Posterior vena cava (tissue), 2 donors: ENCODE data around the gene BTAF1. TPM values are rescaled to one million over a fixed set of nuclear protein-coding genes. Genes with fewer than 3 reads are reported as not detected.
"Not testable (repeated sequence)": the region's sequence is repeated elsewhere in the genome, so short reads cannot be mapped to it uniquely, and the experiment has no call there.

Experiments
- DNase-seq: peaks from one replicate; pipeline ENCODE4 v3.0.0-alpha.2; 2020; ENCODE audit warnings: low spot score
- intact Hi-C, 2 donors: fragments of 100-400 bp; cut with DNase I; formaldehyde crosslinking; loops; one replicate each; pipeline versions ENCODE4 v1.14.1 to v1.14.2; 2022 to 2023
- long read RNA-seq, 2 donors: library from polyadenylated mRNA; unstranded; transcript quantifications; one replicate each; pipeline ENCODE4 v2.0.0, GENCODE V29; 2020 to 2021
- total RNA-seq, 2 donors: library from RNA; stranded (reverse); fragmentation: NEBNext Ultra II Directional; extraction: Animal tissue kit (Norgen Biotek cat#: 25700); gene quantifications; one replicate each; pipeline ENCODE4 v1.2.1, GENCODE V29; 2021
- donor health status: DM: yes; HTN: yes; CAD: no.
- donor health status: DM: yes; HTN: yes; CAD: no.

Gene BTAF1
- total RNA-seq = 10 to 100 TPM; 29.4 to 31.1 TPM
- long read RNA-seq, donor 1, partial matches to known transcripts = 5 of 8 reads
- long read RNA-seq, donor 1, other reads (novel, unspliced or antisense) = 3 of 8 reads
- long read RNA-seq, donor 2, partial matches to known transcripts = 8 of 13 reads
- long read RNA-seq, donor 2, other reads (novel, unspliced or antisense) = 5 of 13 reads

DNA sequence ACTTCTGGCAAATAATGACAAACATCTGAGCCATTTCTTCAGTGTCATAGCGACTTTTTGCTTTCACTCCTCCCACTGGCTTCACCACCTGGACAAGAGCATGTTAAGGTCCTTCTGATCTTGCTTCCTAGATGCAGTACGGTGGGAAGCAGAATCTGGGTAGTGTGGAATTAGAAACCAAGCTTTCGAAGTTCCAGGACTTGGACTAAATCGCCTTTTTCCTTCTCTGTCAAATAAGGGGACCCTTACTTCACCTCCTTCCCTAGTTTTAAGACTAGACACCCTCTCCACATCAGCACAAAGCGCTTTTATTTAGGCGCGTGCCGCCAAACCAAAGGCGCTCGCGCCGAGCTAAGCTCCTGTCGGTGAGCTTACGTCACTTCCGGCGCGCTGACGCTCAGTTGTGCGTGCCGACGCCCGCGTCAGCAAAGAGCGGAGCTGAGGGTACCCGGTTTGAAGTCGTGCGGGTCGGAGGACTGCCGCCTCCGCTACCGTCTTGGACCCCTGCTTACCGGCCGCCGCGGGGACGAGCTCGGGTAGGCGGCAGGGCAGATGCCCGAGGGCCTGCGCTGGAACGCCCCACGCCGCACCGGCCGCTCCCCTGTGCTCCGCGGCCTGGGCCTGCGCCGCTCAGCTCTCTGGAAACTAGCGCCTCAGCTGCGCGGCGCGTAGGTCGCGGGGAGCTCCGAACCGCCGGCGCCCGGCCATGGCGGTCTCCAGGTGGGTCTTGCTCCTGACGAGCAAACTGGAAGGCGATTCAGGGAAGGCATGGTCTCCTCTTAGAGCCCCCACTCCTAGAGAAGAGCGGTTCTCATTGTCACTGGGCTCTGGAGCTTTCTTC lies at the start of gene BTAF1:
TSS of gene BTAF1 (plus strand) at position 400 of the 841 bp plus-strand sequence. CDS start at position 707, 307 bp downstream.
- peak; percentile 98 for DNase-seq
- intact Hi-C loops = no loop called here

DNA sequence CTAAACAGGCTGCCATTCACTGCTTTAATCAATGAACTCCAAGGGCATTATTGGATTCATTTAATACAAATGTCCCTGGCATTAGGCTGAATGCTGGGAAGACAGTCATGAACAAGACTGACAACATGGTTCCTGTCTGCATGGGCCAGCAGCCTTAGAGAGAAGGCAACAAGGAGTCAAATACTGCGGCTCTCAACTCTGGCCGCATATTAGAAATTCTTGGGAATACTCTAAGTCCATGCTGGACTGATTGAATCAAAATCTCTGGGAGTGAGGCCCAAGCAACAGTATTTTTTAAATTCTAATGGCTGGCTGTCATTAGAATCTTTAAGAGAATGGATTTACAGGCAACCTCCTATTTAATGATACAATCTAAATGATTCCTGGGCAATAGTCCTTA lies 48.4 kb upstream of the BTAF1 start:
- intact Hi-C loops = no loop called here
- no peak for DNase-seq

DNA sequence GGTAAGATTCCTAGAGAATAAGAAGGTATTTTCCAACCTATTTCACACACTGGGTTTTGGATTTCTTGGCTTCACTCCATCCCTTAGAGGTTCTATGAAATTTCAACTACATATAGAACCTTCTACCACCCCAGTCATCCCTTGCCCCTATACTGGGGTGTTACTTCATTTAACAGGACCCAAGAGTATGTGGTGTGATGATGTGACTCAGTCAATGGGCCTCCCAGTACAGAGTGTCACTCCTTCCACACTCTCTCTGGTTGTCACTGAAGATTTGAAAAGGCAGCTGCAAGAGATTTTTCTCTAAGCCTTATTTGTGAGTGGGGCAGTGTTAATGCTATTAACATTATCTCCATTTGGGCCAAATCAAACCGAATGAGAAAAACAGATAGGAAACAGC lies 47.8 kb upstream of the BTAF1 start:
- intact Hi-C loops = no loop called here
- DNase-seq = no peak

DNA sequence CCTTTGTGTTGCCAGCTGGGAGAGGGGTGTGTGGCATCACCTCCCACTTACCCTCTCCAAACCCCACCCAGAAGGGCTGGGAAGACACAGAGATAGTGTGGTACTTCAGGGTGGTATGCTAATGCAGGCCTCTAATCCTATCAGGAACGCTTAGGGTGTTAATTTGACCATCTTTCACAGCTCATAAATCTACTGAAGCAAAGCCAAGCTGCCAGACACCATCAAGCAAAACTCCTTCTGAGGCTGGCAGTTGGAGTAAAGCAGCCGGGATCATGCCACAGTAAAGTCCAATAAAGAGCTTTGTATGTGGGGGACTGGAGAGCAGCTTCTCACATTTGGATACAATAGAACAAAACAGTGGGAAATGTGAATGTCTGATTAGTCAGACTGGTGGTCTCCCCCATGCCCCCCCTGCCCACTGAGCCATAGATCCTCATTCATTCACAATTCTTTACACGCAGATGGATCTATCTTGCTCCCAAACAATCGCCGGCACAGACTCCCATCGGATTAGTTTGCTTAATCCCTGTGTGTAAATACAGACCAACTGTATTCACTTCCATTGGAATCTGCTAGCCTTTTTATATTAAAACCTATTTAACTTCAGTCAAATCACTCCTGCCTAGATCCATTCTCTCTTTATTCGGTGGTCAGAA lies 43.9 kb upstream of the BTAF1 start:
- intact Hi-C loops = no loop called here

DNA sequence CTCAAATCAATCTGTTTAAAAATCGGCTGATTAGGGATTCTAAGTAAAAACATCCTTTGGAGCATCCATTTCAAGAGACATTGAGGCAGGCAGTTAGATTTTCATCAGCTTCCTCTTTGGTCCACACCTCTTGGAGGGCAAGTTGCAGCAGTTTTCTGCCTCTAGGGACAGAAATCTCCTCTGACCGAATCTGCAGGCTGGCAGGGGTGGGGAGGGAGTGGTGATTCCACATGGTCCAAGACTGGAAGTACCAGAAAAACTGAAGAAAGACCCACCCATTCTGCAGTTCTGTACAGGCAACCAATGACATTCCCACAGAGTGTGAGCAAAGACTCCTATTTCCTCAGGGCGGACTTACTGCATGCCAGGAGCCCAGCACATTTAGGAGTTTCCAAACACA lies 43.3 kb upstream of the BTAF1 start:
- DNase-seq = no peak
- intact Hi-C loops = no loop called here

More for the DNA sequence above, 43.9 kb upstream of the BTAF1 start:
- DNase-seq = no peak

DNA sequence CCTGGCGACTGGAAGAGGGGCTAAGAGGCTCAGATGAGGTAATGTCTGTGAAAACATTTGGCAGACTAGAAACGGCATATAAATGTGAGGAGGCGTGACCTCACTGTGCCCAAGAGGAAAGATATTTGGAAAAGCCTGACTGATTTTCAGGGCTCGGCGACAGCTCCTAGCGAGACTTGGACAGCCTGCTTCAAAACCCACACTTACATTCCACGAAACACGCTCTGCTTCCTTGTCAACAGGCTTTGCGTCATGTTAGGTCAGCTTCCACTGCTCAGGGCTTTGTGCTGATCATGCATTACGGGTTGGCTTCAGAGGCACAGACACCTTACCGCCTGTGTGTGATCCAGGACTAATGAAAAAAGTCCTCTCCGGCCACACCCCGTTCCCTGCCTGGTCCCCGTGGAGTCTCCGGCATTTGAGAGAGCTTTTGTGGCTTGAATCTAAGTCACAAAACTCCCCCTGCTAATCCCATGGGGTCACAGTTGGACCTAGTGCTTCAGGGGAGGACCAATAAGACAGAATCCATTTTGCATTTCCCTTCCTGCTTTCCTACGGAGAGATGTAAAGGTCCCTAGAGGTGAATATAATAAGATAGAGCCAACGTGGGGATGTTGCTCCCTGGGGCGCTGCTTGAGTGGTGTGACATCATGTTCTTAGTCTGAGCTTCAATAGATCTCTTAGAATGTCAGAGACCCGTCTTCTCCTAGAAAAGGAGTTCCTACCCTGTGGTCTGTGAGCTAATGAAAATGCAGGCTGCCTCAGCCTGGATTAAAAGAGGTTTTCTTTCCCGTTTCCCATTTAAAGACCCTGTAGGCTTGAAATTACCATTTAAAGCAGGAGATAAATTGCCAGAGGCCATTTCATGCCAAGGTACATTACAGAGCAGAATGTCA lies 39.8 kb upstream of the BTAF1 start:
- peak; percentile 84 for DNase-seq
- intact Hi-C loops = loop anchor here in 1 of 2 donors (2.0 kb wide), 1 partner anchor 75 kb away; no protein-coding TSS in a partner anchor

DNA sequence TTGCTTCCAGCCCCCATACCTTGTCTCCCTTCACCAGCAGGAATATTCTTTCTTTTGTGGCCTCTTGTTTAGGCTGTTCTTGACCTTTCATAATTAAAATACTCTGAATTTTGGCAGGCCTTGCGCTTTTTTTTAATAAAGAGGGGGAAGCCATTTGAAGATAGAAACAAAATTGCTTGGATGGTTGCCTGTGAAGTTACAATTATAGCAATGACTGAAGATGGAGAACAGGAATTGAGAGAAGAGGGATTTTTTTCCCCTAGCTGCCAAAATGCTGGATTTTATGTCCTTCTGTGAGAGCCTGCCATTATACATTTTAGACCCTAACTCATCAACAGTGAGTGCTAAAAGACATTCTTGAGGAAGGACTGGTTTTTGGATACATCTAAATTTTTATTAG lies 39.0 kb upstream of the BTAF1 start:
- DNase-seq = no peak
- intact Hi-C loops = loop anchor here in 1 of 2 donors (2.0 kb wide), 1 partner anchor 76 kb away; no protein-coding TSS in a partner anchor

DNA sequence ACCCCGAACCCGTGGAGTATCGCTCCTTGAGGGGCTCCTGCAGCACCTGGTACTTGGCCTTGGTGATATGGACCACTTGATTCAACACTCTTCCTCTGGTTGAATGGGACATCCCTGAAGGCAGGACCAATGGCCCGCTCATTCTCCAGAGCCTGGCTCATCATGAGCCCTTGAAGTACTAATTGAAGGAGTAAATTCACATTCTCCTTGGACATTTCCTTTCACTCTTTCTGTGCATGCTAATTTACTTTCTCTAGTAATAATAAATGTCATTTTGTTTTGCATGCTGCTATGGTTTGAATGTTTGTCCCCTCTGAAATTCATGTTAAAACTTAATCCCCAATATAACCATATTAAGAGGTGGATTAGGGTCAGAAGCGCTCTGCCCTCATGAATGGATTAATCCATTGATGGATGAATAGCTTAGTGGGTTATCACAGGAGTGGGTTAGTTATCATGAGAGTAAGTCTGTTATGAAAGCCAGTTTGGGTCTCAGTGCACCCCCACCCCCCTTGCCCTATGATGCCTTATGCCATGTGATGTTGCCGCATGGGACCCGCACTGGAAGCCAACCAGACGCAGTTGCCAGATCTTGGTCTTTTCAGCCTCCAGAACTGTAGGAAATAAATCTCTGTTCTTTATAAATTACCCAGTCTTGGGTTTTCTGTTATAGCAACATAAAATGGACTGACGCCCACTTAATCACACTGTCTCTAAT lies 38.0 kb upstream of the BTAF1 start:
- intact Hi-C loops = loop anchor here in 1 of 2 donors (2.0 kb wide), 1 partner anchor 77 kb away; no protein-coding TSS in a partner anchor
- DNase-seq = no peak

DNA sequence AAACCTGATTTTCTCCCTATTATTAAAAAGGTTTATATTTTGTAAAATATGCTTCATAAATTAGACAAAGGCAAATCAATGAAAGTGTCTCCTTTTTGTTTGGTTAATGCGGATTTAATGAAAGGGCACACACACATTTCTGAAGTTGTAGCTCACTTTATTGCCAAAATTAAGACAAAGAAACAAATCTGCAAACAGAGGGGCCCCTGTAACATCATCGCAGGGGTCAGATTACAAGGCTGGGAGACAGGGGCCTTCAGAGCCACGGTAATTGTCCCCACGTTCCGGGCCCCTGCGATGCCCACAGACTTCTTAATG lies 36.7 kb upstream of the BTAF1 start:
- no peak for DNase-seq
- intact Hi-C loops = no loop called here

DNA sequence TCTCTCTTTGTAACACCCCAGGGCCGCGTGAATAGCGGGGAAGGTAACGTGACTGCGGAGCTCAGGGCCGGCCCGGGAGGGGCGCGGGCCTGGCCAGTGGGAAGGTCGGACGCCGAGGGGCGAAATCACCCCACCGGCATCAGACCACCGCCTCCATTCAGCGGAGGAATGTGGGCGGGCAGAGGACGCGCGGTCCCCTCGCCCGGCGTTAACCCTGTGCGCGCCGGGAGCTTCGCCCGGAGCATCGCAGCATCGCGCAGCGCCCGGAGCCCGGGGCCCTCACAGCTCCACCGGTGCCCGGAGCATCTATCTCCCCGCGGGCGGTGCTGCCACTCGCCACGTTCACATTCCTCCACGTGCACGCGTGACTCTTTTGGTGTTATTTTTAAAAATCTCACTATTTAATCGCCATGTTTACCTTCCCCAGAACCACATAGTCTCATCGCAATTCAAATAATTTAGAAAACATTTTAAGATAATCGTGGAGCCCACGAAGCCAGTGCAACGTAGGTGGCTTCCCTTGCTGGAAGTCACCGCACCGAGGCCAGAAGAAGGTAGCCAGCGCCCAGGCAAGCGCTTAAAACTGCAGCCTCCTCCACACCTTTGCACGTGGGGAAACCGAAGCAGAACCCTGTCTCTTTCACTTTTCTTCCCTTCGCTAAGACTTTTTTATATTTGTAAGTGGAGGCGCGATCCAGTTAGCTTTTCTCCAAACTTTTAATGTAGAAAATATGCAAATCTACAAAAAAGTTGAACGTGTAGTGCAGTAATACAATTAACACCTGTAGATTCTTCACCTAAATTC lies 36.1 kb upstream of the BTAF1 start:
- intact Hi-C loops = no loop called here

DNA sequence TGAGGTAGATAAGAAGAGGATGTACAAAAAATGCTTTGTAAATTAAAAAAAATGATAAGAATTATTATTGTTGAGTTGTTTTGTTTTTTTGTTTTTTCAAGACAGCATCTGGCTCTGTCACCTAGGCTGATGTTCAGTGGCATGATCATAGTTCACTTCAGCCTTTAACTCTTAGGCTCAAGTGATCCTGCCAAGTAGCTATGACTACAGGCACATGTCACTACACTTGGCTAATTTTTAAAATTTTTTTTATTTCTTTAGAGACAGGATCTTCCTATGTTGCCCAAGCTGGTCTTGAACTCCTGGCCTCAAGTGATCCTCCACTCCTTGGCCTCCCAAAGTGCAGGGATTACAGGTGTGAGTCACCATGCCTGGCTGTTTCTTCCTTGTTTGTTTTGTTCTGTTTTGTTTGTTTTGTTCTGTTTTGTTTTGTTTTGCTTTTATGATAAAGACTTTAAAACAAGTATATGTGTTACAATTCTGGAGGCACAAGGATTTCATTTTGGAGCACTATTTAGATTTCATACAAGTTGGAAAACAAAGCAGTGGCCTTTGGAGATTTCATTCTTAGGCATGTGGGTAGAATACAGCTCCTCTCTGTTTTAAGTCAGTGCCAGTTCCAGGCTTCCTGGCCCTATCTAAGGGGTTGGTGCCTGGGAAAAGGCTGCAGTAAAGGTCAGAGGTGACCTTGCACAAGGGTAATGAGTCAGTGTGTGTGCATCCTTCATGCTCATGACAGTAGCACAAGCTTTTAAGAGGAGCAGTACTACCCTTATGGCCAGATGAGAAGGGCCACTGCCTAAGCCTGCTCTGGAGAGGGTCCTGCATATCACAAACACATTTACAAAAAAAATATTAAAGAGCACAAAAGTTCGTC lies 32.2 kb upstream of the BTAF1 start:
- no peak for DNase-seq
- intact Hi-C loops = no loop called here

More for the DNA sequence above, 36.1 kb upstream of the BTAF1 start:
- DNase-seq = no peak

DNA sequence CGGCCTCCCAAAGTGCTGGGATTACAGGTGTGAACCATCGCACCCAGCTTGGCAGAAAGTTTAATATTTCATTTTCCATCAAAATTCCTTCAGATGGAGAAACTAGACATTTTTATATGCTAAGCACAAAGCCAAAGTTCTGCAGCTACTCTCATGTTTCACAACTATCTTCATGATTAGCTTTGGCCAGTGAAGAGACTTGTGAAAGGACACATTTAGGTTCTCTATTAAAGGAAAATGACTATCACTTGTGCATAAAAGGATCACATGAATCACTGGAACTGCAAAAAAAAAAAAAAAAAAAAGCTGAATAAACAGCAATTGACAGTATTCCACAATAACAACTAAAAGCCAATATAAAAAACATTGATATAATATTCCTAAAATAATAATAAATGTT lies 30.5 kb upstream of the BTAF1 start:
- intact Hi-C loops = no loop called here
- no peak for DNase-seq

DNA sequence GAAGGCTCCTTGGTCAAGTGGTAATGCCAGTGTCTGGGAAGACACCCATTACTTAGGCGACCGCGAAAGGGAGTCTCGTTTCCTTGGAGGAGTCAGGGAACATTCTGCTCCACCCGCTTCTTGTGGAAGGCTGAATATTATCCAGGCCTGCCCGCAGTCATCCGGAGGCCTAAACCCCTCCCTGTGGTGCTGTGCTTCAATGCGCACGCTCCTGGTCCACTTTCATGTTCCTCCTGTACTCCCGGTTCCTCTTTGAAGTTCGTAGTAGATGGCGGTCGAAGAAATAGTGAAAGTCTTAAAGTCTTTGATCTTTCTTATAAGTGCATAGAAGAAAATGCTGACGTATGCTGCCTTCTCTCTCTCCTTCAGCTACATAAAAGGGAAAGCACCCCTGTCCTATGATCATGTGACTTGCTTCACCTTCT lies 29.3 kb upstream of the BTAF1 start:
- intact Hi-C loops, DNase-seq: not testable (repeated sequence)

DNA sequence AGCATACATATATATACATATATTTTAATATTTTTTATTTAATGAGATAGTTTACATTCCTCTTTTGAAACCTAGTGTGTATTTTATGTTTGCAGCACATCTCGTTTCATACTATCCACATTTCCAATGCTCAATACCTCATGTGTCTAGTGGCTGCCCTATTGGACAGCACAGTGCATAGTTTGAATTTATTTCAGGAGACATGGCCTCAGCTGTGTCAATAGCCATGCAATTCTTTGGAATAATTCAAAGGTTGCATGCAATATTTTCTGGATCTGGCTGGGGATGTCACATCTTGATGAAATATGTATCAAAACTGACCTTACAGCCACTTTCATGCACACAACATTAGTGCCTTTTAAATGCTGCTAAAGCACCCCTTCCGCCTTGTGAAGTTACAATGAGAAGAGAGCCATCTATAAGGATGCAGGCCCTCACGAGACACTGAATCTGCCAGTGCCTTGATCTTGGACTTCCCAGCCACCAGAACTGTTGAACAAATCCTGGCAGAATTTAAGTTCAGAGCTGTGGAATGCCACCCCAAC lies 27.3 kb upstream of the BTAF1 start:
- intact Hi-C loops = no loop called here

DNA sequence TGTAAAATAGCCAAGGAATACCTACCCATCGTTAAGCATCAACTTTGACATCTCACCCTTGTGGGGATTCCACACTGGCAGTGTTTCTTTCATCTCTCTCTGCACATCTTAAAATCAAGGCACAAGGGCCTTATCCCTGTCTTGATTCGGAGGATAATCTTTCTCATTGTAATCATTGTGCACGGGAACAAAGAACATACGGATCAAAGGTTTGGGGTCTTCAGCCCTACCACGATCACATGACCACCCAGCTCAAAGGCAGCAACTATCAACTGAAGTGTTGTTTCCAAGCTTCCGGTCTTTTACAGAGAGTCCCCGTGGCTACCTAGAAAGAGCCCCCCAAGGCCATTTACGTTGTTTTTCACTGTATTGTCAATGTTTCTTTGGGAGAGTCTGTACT lies 26.1 kb upstream of the BTAF1 start:
- DNase-seq = no peak
- intact Hi-C loops = no loop called here

More for the DNA sequence above, 27.3 kb upstream of the BTAF1 start:
- DNase-seq = no peak

DNA sequence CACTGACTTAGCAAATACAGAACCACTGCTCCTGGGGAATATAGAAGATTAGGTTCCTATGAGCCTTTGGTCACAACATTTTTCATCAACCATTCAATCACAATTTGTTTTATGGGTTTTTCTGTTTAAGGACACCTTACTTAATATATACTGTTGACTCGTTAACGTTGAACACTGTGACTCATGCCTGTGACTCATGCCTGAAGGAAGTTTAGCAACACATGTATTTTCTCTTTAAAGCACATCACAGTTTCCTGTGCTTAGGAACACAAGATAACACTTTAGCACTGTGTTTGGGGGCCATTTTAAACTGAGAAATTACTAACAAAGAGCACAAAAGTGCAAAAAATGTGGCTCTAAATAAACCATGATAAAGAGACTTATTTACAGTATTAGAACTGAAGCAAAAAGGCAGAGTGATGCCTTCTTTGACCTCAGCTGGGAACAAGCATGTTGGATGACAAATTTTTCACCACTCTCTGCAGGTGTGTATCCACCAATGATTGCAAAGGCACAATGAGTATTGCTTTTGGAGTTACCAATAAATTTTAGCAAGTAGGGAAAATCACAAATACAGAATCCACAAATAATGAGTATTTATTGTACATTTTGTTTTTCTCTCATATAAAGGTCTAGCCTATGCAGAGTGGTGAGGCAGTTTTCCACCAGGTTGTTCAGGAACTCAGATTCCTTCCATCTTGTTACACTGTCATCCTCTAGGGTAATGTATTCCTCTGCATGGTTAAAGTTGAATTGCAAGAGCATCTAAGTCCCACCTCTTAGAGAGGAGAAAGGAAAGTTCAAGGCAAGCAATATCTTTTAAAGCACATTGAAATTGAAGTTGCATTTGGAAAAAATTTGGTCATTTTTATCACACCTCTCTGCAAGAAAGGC lies 21.5 kb upstream of the BTAF1 start:
- intact Hi-C loops = no loop called here
- no peak for DNase-seq
